22Rv1 (cell line): ENCODE results near the gene GNB1.

Experiments
- CTCF ChIP-seq: fragments of 450-650 bp; IDR thresholded peaks from 2 replicates; pipeline ENCODE4 v1.5.1; 2017; ENCODE audit warnings: mild to moderate bottlenecking
- ZFX ChIP-seq: fragments of 450-650 bp; IDR thresholded peaks from 2 replicates; pipeline ENCODE4 v1.6.1; 2017; ENCODE audit warnings: antibody characterized with exemption, borderline replicate concordance

GRCh38 chr1:1894354-1895059 lies 3.6 kb upstream of the GNB1 start:
- TF ChIP-seq CTCF (no peak), ZFX (no peak)
